ENCODE data around the gene CUEDC1.

The CUEDC1 gene

DNA sequence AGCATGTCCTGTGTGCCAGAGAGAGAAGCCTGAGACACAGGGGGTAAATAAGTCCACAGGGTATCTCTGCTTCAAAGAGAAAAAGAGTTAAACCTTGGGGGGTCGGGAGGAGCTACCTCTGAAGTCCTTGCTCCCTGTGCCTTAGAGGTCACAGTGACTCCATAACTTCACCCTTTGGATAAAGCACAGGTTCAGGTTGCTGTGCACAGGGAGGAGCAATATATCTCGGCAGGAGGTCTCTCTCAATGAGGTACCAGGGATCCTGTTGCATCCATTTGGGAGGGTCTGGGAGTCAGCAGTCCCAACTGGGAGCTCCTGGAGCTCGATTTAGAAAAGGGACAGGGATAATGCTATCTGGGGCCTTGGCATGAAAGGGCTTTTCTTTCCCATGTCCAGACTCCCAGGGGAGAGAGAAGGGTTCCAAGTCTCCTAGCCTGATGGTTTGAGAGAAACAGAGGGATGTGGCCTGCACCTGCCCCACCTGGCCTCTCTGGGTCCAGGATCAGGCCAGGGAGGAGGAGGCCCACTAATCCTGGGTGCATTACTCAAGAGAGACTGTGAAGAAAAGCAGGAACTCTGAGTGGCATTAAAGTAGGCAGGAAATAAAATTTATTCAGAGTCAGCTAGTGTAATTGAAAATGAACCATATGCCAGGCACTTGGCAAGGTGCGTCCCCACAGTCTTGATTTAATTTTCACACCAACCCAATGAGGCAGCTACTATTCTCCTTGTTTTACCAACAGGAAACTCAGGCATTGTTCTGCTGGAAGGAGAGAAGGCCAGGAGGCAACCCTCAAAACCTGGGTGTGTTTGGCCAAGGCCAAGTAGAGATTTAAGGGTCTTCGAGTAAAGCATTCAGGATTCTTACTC is 40.7 kb downstream of the CUEDC1 start:
- DNase-seq, result no peak

DNA sequence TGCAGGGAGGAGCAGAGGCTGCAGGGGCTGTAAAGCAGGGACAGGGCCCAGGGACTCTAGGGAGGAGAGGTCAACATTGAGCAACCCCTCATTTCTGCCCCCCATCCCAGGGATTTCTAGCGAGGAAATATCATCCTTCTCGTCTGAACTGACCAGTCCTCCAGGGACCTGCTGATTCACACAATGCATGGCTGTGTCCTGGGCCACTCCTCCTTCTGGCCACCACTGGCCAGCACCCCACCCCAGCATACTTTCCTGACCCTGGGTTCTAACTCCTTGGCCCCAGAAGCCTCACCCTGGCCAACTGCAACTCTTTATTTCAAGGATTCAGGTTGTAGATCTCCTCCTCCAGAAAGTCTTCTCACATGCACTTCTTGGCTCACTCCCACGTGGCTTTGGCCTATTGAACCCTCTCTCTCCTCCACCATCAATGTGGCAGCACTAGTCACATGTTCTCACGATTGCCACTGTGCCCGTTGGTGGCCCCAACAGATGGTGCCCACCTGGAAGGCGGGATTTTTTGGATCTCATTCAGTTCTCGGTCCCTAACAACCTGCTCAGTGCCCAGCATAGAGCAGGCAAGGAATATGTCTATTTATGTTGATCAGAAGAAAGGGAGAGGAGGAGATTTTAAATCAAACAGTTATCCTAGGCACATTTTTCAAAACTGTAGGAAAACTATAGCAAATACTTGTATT is 41.5 kb downstream of the CUEDC1 start:
- no peak for DNase-seq

DNA sequence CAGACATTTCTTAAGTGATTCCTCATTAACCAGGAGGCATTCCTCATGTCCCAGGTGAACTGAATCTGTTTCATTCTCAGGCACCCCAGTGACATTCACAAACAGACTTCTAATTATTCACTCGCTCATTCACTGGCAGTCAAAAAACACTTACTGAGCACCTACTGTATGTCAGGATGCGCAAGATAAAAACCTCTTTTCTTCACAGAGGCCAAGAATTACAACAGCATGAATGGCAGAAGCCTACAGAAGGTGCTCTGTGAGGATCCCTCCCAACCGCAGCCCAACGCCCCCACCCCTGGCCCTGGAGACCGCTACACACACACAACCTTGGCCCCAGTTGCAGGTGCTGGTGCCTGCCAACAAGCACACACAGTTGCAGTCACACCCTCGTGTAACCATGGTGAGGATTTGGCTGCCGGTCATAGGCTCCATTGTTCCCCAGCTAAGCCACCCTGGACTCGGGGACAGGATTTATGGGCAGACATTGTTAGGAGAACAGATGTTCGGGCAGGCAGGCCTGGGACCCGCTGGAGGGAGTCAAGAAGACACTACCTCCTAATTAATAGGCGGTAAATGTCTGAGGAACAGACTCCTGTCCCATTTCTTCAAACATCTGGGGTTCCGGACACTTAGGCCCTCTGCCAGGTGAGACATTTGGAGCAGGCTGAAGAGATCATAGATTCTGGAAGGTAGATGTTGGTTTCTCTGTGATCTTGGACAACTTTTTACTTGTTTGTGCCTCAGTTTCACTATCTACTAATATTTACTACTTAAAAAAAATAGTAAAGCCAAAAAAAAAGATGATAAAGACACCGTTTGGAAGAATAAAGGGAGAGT is 43.2 kb downstream of the CUEDC1 start:
- no peak for DNase-seq

DNA sequence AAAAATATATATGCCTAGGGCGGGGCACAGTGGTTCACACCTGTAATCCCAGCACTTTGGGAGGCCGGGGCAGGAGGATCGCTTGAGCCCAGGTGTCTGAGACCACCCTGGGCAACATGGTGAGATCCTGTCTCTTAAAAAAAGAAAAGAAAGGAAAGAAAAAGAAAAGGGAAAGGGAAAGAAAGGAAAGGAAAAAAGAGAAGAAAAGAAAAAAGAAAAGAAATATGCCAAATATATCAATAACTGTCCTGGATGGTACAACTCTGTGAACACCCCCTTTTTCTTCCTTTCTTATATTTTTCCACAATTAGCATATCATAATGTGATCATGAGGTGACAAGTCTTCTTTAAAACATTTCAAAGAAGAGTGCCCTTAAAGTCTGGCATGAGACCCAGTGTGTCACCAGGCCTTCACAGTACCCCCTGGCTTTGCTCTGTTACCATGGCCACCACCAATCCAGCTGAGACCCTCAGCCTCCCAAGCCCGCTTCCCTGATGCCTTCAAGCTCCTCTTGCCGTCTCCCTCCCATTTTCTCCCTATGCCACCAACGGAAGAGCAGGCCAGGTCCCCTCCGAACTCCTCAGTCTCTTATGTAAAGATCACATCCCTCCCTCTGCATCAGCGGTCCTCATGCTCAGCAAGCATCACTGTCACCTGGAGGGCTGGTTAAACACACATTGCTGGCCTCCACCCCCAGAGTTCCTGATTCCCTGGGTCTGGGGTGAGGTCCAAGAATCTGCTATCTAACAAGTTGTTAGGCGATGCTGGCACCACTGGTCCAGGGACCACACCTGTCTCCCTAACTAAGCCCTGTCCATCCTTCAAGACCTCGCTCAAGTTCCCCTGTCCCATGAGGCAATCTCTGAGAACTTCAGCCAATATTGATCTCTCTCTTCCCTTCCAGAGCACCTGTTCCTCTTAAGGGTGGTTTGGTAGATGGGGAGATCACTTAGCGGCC is 44.5 kb downstream of the CUEDC1 start:
- DNase-seq, result no peak

DNA sequence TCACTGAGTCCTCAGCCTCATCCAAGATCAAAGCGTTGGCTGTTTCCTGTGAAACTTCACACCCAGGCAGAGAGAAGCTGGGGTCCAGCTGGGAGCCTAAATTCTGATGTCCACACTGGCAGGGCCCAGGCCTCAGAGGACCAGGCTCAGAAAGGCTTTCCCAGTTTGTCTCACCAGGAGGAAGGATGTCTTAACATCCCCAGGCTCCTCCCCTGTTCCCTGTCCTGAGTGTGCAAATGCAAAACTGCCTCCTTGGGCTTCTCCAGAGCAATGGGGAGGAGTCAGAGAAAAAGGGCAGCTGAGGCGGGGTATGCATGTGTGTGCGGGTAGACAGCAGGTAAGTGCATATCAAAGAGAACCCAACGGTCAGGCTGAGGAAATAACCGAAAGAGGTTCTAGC is 45.7 kb downstream of the CUEDC1 start:
- DNase-seq, result no peak

DNA sequence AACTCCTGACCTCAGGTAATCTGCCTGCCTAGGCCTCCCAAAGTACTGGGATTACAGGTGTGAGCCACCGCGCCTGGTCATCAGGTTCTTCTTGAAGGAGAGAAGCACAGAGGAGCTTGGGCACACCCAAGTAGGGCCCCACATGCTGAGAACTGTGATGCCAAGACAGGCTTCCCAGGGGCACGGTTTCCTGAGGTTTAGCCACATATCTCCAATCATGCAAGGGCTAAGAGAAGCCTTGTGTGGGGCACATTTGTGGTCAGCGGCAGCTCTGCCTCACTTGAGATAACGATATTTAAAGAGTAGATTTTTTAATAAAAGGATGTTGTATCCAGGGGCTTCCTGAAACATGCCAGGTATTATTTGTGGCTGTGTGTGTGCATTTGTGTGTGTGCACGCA is 46.9 kb downstream of the CUEDC1 start:
- DNase-seq, result no peak

- DNase-seq, result no peak
Measured at GRCh38 chr17:57906910-57907309, 48.3 kb downstream of the CUEDC1 start.

DNA sequence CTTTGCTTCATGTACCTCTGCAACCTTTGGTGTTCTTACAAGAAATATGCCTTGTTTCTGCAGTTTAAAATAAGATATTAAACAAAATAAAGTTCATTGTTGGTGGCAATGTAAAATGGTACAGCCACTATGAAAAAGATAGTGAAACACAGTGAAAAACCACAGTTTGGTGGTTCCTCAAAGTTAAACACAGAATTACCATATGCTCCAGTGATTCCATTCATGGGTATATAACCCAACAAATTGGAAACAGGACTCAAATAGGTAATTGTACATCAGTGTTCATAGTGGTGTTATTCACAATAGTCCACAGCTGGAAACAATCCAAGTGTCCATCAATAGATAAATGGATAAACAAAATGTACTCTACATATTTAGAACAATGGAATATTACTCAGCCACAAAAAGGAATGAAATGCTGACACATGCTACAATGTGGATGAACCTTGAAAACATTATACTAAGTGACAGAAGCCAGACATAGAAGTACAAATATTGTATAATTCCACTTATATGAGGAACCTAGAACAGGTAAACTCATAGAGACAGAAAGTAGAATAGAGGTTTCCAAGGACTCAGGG is 49.2 kb downstream of the CUEDC1 start:
- no peak for DNase-seq

DNA sequence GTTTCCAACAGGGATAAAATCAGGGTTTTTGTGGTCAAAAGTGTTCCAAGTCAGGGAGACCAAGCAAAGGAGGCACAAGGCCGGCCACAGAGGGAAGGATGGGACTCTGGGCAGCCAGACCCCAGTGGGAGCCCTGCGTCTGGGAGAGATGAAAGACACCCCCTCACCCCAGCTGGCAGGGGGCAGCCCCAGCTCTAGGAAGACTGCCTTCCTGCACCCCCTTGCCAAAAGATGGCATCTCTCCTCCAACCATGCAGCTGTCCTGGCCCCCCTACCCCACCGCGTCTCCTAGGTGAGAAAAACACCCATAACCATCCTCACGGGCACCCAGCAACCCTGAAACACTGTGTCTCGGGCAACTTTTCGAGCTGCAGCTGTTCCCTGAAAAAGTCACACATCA is 51.3 kb downstream of the CUEDC1 start:
- no peak for DNase-seq

GRCh38 chr17:57902800-57903759 is 52.1 kb downstream of the CUEDC1 start:
- DNase-seq, result peak; percentile 72

- no peak for DNase-seq
Measured at GRCh38 chr17:57902117-57902799, 53.0 kb downstream of the CUEDC1 start.

GRCh38 chr17:57900991-57901743 is 54.0 kb downstream of the CUEDC1 start:
- DNase-seq, result no peak

GRCh38 chr17:57899822-57900221 is 55.4 kb downstream of the CUEDC1 start:
- no peak for DNase-seq

- DNase-seq, result no peak
Measured at GRCh38 chr17:57899391-57899790, 55.8 kb downstream of the CUEDC1 start.

DNA sequence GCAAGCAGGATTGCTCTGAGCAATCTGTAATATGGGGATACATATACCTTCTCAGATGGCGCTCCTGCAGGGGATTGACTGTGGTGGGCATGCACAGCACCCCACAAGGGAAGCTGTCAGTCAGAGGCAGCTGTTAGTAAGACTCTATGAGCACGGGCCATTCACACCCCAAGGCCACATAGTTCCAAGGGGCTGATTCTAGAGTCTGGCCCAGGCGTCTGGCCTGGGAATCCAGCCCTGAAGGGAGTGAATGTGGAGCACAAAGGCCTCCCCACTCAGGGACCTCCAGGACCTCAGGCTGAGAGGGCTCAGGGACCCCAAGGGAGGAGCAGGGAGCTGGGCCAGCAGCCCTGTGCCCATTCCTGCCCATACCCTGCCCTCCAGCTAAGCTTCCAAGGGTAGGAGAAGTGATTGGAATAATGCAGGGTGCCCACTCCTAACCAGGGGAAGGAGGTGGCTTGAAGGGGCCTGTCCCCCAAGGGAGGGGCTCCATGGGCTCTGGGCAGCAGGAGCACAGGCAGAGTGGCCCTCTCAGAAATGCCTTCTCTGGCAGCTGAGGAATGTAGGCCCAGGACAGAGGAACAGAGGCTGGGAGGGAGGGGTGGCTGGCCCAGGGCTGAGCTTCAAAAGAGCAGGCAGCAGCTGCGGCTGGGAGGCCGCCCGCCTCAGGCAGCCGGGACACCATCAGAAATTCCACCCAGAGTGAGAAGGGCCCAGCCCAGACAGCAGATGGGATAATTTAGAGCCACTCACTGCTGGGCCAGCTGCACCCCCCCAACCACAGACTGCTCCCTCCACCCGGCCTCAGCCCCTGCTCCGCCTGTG is 56.5 kb downstream of the CUEDC1 start:
- DNase-seq, result peak; percentile 90

DNA sequence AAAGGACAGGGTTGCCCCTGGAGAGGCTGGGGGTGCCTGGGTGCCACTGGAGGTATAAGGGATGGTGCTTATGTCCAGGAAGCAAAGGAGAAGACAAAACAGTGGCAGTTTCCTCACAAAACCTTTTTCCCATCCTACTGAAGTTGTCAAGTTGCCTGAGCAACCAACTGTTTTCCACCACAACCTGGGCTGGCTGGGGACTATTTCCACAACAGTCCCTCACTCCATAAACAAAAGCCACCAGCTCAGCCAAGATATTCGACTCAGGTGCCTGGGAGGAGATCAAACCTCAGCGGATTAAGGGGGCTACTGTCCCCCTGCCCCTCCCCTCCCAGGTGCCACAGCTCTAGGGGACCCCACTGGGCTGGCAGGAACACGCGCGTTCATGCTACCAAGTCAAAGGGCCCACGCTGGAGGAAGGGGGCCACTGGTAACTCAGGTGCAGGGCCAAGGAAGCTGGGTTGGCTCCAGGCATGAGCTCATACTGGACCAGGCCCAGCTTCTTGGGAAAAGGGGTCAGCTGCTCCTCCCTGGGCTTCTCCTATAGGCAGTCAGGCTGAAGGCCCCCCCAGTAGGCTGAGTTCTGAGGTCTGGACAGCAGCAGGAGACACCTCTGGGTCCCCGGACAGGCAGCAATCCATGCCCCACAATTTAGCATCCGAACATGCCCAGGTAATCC is 59.7 kb downstream of the CUEDC1 start:
- DNase-seq, result no peak

GRCh38 chr17:57894848-57895247 is 60.4 kb downstream of the CUEDC1 start:
- DNase-seq, result no peak
